NCI-H1092 treated with DMSO at 0.1 percent for 48 hours (cell line): ENCODE results near the gene LGI1.
"Not testable (repeated sequence)": the region's sequence is repeated elsewhere in the genome, so short reads cannot be mapped to it uniquely, and the experiment has no call there.

Experiments
- DNase-seq: peaks from one replicate; lab custom pipeline; 2025; lab: John Stamatoyannopoulos, UW

The LGI1 gene

GRCh38 chr10:93807371-93807770, 49.6 kb downstream of the LGI1 start:
- DNase-seq: no peak

- DNase-seq: no peak
Observed at GRCh38 chr10:93812659-93813338, 55.1 kb downstream of the LGI1 start.

GRCh38 chr10:93813507-93814465, 56.0 kb downstream of the LGI1 start:
- peak; percentile 28 for DNase-seq

- peak; percentile 58 for DNase-seq
Observed at GRCh38 chr10:93815304-93816096, 57.8 kb downstream of the LGI1 start.

GRCh38 chr10:93816123-93816747, 58.5 kb downstream of the LGI1 start:
- DNase-seq: peak; percentile 62

GRCh38 chr10:93818086-93818485, 60.4 kb downstream of the LGI1 start:
- DNase-seq: peak; percentile 13

GRCh38 chr10:93819520-93819919, 61.8 kb downstream of the LGI1 start:
- DNase-seq: no peak

- no peak for DNase-seq
Observed at GRCh38 chr10:93820434-93820833, 62.7 kb downstream of the LGI1 start.

GRCh38 chr10:93821051-93821772, 63.5 kb downstream of the LGI1 start:
- DNase-seq: peak; percentile 15

- DNase-seq: no peak
Observed at GRCh38 chr10:93826355-93826754, 68.6 kb downstream of the LGI1 start.

GRCh38 chr10:93827056-93827804, 69.5 kb downstream of the LGI1 start:
- DNase-seq: no peak

GRCh38 chr10:93831065-93831464, 73.3 kb downstream of the LGI1 start:
- not testable (repeated sequence) for DNase-seq

GRCh38 chr10:93835770-93836169, 78.0 kb downstream of the LGI1 start:
- DNase-seq: no peak

GRCh38 chr10:93837822-93838221, 80.1 kb downstream of the LGI1 start:
- DNase-seq: no peak

GRCh38 chr10:93838278-93838677, 80.5 kb downstream of the LGI1 start:
- DNase-seq: no peak

GRCh38 chr10:93841961-93842360, 84.2 kb downstream of the LGI1 start:
- no peak for DNase-seq

- DNase-seq: no peak
Observed at GRCh38 chr10:93844979-93845626, 87.4 kb downstream of the LGI1 start.
